ENCODE measurements around the gene RAB29.

RAB29 gene

GRCh38 chr1:205763980-205764379 is 11.3 kb downstream of the RAB29 start:
- no peak for DNase-seq (ENCODE audit: low read depth, low spot score)

DNA sequence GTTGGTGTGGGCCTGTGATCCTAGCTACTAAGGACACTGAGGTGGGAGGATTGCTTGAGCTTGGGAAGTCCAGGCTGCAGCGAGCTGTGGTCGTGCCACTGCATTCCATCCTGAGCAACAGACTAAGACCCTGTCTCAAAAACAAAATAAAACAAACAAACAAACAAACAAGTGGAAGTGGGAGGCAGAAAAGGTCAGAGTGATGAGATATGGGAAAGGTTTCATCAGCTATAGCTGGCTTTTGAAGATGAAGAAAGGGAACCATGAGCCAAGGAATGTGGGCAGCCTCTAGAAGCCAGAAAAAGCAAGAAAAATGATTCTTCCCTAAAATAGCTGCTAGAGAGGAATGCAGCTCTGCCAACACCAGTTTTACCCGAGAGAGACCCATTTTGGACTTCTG is 14.7 kb downstream of the RAB29 start:
- DNase-seq (ENCODE audit: low read depth, low spot score): no peak

DNA sequence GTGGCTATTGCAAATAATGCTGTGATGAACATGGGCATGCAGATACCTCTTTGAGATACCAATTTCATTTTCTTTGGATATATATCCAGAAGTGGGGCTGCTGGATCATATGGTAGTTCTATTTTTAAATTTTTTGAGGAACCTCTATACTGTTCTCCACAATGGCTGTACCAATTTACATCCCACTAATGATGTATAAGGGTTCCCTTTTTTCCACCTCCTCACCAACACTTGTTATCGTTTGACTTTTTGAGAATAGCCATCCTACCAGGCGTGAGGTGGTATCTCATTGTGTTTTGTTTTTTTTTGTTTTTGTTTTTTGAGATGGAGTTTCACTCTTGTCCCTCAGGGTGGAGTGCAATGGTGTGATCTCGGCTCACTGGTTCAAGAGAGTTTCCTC is 18.7 kb downstream of the RAB29 start:
- no peak for DNase-seq (ENCODE audit: low read depth, low spot score)

DNA sequence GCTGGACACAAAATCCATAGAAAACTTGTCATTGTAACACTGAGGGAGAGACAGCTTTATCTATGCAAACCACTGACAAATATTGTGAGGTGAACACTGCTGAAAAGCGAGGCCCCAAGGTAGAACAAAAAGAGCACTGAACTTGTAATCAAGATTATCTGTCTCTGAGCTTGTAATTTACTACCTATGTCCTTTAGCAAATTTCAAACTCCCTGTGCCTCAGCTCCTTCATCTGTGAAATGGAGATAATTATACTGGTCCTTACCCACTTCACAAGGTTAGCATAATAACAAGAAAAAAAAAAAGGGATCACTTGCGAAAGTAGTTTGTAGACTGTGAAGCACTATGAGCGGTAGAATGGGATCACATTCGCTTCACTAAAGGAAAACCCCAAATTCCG is 20.4 kb downstream of the RAB29 start:
- no peak for DNase-seq (ENCODE audit: low read depth, low spot score)

- no peak for DNase-seq (ENCODE audit: low read depth, low spot score)
These were observed 24.1 kb downstream of the RAB29 start for GRCh38 chr1:205751036-205751651.

GRCh38 chr1:205750138-205751035 is 24.9 kb downstream of the RAB29 start, which contains the start of gene NUCKS1:
TSS of gene NUCKS1 (minus strand) at chr1:205750182. CDS start at chr1:205749973, 209 bp downstream.
- DNase-seq (ENCODE audit: low read depth, low spot score): peak; percentile 97

DNA sequence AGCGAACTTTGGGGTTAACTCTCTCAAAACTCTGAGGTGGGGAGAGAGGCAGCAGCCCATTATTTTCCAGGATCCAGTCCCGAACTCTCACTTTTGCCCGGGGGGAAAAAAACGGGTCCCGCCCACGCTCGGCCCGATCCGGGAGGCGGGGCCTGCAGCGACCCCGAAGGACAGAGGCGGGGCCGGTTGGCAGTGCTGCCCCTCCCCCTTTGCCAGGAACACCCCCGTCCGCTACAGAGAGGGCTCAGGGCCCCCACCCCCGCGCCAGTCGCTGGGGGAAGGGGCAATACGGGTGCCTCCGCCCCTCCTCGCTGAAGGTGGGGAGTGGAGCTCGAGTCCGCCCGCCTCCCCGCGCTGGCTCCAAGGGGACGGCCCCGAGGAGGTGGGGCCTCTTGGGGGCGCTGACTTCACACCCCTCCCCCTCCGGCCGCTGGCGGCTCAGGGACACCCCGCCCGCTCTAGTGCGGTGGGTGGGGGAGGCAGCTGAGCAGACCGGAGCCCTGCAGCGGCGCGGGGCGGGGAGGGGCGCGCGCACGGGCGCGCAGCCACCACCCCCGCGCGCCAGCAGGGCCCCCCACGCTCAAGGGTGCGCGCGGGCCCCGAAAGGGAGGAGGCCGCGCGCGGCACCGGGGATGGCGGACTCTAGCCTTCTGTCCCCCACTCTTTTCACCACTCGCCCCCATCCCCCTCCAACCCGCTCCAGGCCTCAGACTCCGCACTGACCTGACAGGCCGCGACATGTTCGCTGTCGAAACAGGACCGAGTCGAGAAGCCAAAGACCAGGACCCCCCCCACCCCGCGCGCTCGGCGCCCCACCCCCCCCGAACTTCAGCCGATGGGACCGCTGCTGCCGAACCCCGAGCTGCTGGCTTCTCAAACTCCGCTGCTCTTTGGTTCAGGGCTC is 25.8 kb downstream of the RAB29 start:
- peak; percentile 95 for DNase-seq (ENCODE audit: low read depth, low spot score)

GRCh38 chr1:205748403-205749233 is 26.7 kb downstream of the RAB29 start:
- DNase-seq (ENCODE audit: low read depth, low spot score): no peak

- no peak for DNase-seq (ENCODE audit: low read depth, low spot score)
These were observed 28.4 kb downstream of the RAB29 start for GRCh38 chr1:205746757-205747412.

DNA sequence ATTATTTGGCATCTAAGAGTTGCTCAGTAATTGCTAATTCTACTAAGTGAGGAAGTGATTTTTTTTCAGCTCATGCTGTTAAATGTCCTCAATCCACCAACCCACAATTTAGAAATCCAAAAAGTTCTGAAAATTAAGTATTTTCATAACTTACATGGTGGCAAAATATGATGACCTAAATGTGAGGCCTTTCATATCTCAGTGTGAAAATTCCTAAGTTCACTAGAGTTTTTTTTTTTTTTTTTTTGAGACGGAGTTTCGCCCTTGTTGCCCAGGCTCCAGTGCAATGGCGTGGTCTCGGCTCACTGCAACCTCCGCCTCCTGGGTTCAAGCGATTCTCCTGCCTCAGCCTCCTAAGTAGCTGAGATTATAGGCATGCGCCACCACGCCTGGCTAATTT is 30.9 kb downstream of the RAB29 start:
- DNase-seq (ENCODE audit: low read depth, low spot score): no peak

- no peak for DNase-seq (ENCODE audit: low read depth, low spot score)
These were observed 31.3 kb downstream of the RAB29 start for GRCh38 chr1:205743977-205744376.

DNA sequence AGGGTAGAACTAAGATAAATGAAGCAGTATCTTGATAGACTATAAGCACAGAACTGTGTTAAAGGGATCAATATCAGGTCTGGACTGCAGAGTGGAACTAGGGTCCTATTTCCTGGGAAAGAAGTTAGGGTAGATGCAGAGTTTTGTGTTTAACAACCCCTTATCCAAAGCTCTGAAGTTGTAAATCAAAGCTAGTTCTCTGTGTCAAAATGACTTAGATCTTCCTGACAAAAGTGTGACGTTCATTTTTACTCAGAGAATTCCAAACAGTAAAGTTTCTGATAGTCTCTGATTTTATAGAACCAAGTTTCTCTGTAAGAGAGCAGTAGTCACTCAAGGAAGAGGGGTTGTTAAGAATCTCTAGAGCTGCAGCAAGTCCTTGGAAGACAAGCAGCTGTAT is 33.6 kb downstream of the RAB29 start:
- DNase-seq (ENCODE audit: low read depth, low spot score): no peak

DNA sequence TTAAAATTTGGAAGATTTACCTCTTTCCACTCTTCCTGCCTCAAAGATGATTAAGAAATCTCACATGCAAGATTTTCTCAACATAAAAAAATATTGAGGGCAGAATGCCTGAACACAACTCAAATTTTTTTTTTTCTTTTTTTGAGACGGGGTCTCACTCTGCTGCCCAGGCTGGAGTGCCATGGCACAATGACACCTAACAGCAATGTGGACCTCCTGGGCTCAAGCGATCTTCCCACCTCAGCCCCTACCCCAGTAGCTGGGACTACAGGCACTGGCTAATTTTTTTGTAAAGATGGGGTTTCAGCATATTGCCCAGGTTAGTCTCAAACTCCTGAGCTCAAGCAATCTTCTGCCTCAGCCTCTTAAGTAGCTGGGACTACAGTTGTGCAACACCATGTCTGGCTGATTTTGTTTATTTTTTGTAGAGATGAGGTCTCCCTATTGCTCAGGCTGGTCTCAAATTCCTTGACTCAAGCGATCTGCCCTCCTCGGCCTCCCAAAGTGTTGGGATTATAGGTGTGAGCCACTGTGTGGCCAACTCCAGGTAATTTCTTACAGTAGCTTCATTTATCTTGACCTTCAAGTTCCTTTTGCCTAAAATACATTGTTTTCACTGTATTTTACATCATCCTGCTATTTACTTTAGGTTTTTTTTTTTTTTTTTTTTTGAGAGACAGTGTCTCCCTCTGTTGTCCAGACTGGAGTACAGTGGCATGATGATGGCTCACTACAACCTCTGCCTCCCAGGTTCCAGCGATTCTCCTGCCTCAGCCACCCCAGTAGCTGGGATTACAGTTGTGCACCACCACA is 35.7 kb downstream of the RAB29 start:
- DNase-seq (ENCODE audit: low read depth, low spot score): peak; percentile 32

- no peak for DNase-seq (ENCODE audit: low read depth, low spot score)
These were observed 40.1 kb downstream of the RAB29 start for GRCh38 chr1:205735218-205735617.

GRCh38 chr1:205733438-205734175 is 41.7 kb downstream of the RAB29 start:
- DNase-seq (ENCODE audit: low read depth, low spot score): no peak

DNA sequence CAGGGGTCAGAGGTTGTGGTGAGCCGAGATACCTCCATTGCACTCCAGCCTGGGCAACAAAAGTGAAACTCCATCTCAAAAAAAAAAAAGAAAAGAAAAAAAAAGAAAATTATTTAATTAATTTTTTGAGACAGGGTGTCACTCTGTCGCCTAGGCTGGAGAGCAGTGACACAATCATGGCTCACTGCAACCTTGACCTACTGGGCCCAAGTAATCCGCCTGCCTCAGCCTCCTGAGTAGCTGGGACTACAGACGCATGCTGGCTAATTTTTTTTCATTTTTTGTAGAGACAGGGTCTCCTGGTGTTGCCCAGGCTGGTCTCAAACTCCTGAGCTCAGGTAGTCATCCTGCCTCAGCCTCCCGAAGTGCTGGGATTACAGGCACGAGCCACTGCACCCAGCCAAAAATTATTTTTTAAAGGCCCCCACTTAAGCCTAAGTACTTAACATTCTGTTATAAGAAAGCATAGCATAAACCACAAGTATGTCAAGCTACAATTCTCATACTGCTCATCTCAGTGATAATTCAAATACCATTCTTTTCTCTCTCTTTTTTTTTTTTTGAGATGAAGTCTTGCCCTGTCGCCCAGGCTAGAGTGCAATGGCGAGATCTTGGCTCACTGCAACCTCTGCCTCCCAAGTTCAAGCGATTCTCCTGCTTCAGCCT is 45.2 kb downstream of the RAB29 start:
- no peak for DNase-seq (ENCODE audit: low read depth, low spot score)

DNA sequence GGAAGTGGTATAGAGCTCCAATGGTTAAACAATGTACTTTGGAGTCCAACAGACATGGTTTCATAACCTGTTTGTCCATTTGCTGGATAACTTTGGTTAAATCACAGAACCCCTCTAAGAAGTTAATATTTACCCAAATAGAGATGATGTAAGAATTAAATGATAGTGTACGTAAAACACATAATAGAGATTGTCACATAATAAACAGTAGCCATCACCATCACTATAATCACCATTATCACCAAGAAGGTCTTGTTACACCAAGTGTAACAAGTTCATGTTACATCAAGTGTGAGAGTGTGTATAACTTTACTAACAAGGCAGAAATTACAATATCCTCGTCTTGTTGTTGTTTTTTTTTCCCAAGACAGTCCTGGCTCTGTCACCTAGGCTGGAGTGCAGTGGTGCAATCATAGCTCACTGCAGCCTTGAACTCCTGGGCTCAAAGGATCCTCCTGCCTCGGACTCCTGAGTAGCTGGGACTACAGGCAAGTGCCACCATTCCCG is 48.6 kb downstream of the RAB29 start:
- no peak for DNase-seq (ENCODE audit: low read depth, low spot score)

GRCh38 chr1:205725514-205725913 is 49.8 kb downstream of the RAB29 start:
- no peak for DNase-seq (ENCODE audit: low read depth, low spot score)
